CD4-positive, alpha-beta T cell treated with Interferon alpha-2 for 1 hour (primary cell): Measurements from ENCODE around the gene DENND2A.

ENCODE experiments used
- DNase-seq, 2 donors: peaks; one replicate each; pipeline ENCODE4 v3.0.0-alpha.2; 2020 to 2022

The DENND2A gene

DNA sequence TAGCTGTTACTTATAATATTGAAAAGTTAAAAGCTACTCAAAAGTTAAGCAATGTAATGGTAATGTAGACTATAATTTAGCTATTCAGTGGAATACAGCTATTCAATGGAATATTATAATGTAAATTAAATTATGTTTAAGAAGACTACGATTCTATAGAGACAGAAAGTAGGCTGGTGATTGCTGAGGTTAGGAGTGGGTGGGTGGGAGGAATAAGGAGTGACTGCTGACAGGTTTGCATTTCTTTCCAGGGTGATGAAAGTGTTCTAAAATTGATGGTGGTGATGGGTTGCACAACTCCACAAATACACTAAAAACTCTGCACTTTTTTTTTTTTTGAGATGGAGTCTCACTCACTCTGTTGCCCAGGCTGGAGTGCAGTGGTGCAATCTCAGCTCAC lies 21.4 kb downstream of the DENND2A start:
- DNase-seq, result no peak

GRCh38 chr7:140618306-140618705 lies 22.3 kb downstream of the DENND2A start:
- DNase-seq, result no peak

GRCh38 chr7:140617081-140617480 lies 23.5 kb downstream of the DENND2A start:
- DNase-seq, result no peak

GRCh38 chr7:140616328-140616727 lies 24.3 kb downstream of the DENND2A start:
- no peak for DNase-seq

DNA sequence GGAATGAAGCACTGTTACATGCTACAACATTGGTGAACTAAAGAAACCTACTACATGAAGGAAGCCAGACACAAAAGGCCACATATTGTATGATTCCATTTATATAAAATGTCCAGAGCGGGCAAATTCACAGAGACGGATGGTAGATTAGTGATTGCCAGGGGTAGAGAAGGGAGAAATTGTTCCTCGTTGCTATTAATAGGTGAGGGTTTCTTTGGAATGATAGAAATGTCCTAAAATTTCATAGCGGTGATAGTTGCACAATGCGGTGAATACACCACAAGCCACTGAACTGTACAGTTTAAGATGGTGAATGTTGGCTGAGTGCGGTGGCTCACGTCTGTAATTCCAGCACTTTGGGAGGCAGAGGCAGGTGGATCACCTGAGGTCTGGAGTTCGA lies 29.0 kb downstream of the DENND2A start:
- no peak for DNase-seq

- no peak for DNase-seq
Observed at GRCh38 chr7:140610204-140611165, 30.1 kb downstream of the DENND2A start.

DNA sequence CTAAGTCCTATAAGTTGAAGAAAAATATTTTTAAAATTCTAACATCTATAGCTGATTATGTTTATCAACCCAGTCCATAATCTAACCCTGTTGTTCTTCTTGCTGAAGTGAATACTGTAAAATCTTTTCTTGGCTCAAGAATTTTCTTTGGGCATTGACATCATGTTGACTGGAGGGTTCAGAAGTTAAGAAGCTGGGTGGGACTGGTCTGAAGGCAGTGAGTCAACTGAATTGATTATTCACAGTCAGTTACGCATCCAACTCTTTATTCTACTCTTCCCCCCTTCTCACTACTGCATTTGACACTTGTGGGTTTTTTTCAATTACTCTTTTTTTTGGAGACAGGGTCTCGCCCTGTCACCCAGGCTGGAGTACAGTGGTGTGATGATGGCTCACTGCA lies 31.0 kb downstream of the DENND2A start:
- DNase-seq, result no peak

- DNase-seq, result no peak
Observed at GRCh38 chr7:140607441-140607989, 33.1 kb downstream of the DENND2A start.

DNA sequence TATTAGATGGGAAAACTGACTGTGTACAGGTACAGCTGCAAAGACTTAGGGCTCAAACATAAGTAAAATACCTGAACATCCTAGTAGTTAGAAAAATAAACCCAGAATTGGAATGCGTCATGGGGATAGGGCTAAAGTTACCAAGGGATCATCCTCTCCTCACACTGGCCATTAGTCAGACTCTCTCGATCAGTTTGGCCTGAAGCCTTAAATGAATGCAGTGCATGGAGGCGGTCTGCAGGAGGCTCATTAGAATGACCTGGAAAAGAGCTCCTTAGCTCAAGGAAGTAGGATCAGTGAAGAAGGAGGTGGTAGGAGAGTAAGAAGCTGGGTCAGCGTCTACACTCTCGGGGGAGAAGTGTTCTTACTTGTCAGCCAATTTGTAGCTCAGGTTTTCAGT lies 35.3 kb downstream of the DENND2A start:
- DNase-seq, result no peak

DNA sequence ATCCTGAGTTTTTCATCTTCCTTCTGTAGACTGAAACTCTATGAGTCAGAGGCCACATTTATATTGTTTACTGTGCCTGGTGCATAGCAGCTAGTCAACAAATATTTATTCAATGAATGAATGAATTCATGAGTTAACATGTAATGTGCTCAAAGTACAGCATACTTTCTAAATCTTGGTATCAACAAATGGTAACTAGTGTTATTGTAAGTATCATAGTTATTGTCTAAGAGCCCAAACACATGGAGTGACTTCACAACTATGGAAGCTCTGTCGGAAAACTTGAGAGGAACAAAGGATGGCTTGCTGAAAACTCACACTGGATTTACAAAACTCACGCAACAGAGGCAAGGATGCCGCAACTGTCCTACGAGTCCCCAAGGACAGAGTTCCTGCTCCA lies 35.9 kb downstream of the DENND2A start:
- no peak for DNase-seq

DNA sequence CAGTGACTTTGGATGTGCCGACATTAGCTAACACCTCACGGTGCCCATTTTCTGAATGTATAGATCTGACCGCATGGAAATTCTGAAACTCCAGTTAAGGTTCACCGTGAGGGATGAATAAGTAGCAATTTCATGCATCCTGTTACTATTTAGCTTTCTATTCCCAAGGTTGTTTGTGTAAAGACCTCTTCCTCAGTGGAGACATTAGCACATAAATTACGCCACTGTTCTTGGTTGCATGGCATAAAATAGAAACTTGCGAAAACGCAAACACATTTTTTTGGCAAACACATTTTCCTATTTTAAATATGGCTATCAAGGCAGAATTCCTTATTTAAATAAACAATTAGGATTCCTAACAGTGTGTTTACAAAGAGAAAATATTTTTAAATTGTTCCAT lies 36.5 kb downstream of the DENND2A start:
- DNase-seq, result no peak

DNA sequence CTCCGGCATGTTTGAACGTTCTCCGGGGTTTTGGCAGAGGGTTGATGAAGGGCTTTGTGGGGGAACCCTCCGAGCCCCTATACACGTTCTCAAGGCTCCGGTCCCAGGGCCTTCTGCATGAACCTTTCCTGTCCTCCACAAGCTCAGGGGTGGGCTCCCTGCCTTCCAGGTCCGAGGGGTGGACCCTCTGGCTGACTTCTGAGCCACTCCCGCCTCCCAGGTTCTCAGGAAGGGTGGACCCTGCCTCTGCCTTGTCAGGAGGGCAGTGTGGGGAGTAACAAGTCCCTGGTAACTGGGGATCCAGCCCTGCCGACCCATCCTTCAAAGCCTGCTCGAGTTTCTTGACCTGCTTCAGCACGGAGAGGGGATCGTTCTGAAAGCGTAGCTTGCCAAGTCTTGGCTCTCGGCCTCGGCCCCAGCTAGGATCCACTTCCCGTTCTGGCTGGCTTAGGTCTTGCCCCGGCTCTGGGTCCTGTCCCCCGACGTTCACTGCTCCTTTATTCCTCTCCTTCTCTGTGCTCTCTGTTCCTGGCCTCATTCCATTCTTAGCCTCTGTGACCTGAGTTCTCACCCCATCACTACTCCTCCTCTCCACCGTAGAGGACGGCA lies 38.9 kb downstream of the DENND2A start:
- DNase-seq, result no peak

GRCh38 chr7:140600341-140600740 lies 40.3 kb downstream of the DENND2A start:
- DNase-seq, result no peak

DNA sequence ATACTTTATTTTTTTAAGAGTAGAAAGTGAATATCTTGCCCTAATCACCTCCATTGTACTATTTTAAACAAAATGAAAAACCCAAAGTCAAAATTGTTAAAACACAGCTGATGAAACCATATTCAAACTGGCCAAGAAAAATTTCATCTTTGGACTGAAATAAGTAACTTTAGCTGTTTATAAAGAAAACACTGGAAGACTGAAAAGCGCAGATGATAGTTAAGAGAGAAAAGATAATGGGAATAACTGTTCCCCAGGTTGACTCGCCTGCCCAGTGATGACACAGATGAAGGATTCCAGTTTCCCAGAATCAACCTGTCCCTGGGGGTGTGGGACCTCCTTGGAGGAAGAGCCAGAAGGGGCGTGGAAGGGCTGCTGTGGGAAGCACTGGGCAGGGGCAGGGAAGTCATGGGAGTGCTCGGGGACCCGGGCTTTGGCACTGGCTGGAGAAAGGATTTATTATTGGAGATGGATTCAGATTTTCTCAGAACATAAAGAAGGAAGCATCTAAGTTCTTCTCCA lies 43.1 kb downstream of the DENND2A start:
- no peak for DNase-seq

- no peak for DNase-seq
Observed at GRCh38 chr7:140596519-140597427, 43.8 kb downstream of the DENND2A start.

DNA sequence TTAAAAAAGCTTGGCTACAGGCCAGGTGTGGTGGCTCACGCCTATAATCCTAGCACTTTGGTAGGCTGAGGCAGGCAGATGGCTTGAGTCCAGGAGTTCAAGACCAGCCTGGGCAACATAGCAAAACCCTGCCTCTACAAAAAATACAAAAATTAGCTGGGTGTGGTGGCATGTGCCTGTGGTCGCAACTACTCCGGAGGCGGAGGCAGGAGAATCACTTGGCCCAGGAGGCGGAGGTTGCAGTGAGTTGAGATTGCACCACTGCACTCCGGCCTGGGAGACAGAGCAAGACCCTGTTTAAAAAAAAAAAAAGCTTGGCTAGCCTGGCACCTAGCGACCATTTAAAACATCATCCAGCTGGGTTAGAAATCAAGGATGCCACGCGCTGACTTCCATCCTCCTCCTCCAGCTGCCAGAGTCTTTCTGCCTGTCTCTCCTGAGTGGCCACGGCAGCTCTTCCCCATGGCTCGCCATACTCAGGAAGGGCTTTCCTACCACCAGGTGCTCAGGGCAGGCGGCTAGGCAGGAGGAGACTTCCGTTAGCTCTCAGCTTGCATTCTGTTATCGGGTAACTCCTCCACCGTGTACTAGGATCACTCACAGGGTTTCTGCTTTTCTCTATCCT lies 45.0 kb downstream of the DENND2A start:
- no peak for DNase-seq

- no peak for DNase-seq
Observed at GRCh38 chr7:140594131-140594691, 46.4 kb downstream of the DENND2A start.

DNA sequence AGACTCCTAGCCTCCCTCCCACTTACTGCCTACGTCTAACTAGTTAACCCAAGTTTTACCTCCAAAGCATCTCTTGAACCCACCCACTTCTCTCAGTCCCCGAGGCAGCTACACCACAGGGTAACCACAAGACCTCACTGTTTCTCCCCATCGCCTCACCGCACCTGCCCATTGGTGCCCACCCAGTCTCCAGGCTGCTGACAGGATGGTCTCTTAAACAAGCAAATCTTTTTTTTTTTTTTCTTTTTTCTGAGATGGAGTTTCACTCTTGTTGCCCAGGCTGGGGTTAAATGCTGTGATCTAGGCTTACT lies 47.0 kb downstream of the DENND2A start:
- DNase-seq, result no peak

GRCh38 chr7:140592964-140593671 lies 47.5 kb downstream of the DENND2A start:
- no peak for DNase-seq

DNA sequence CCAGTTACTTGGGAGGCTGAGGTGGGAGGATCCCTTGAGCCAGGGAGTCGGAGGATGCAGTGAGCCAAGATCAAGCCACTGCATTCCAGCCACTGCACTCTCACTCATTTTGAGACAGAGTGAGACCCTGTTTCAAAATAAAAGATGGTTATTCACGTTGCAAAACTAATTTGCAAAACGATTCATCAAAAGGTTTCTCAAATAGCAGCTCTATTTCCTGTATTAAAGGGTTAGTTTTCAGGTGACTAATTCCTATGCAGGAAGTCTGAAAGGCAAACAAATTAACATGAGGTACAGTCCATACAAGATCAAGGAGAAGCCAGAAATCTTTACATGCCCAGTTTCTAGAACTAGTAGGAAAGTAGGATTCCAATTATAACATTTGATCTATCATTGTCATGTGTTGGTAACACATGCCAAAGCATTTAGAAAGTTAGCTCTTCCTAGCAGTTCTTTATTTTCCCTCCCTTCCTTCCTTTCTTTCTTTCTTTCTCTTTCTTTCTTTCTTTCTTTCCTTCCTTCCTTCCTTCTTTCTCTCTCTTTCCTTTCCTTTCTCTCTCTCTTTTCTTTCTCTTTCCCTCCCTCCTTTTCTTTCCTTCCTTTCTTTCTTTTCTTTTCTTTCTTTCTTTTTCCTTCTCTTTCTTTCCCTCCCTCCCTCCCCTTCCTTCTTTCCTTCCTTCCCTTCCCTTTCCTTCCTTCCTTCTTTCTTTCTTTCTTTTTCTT lies 49.3 kb downstream of the DENND2A start:
- no peak for DNase-seq

GRCh38 chr7:140587243-140587642 lies 53.4 kb downstream of the DENND2A start:
- DNase-seq, result no peak
